T-helper 2 cell (primary cell): ENCODE measurements around the gene TRIM7.

Experiments used
- DNase-seq, 5 experiments: peaks; one replicate each; pipeline versions ENCODE4 v3.0.0 to v3.0.0-alpha.2; 2012 to 2022

Gene TRIM7

GRCh38 chr5:181171782-181172181 is 33.2 kb downstream of the TRIM7 start:
- no peak for DNase-seq

GRCh38 chr5:181170996-181171395 is 34.0 kb downstream of the TRIM7 start:
- no peak for DNase-seq

DNA sequence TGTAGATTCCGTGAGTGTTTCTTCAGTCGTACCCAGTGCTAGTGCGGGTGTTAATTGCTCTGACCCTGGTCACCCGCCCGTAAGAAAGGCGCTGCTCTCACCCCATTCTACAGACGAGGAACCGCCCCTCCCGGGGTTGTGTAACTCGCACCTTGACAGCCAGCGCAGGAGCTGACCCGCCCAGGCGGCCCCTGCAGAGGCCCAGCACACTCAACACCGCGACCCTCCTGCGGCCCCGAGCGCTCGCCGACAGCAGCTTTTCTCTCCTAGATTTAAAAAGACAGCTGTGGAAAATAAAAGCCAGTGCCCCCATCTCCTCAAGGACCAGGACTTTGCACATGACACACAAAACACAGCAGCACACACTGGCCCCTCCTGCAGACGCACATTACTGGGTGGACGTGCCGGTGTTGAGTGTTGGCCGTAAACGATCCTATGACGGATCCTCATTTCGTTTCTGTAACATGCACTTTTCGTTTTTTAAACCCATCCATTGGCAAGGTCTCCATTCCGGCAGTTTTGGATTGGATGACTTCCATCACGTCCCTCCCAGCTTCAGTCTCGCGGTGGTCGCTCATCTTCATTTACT is 34.7 kb downstream of the TRIM7 start:
- no peak for DNase-seq

GRCh38 chr5:181169459-181170236 is 35.3 kb downstream of the TRIM7 start:
- peak in 4 of 5 experiments; percentile 57 to 77 (median 62) for DNase-seq

DNA sequence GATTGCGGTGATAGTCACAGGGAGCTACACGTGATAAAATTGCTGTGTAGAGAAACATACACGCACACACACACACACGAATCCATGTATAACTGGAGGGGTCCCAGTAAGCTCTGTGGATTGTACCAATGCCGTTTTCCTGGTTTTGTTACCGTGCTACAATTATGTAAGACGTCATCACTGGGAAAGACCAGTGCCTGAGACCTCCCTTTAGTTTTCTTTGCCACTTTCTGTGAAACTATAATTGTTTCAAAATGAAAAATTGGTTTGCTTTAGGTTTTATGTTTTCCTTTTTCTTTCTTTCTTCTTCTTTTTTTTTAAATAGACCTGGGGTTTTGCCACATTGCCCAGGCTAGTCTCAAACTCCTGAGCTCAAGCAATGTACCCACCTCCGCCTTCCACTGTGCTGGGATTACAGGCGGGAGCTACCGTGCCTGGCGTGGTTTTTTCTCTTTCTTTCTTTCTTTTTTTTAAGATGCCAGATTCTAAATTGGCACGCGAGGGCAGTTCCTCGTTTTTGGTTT is 36.3 kb downstream of the TRIM7 start:
- no peak for DNase-seq

- DNase-seq: peak in 1 of 5 experiments; percentile 37
Observed at GRCh38 chr5:181167814-181168488, 37.0 kb downstream of the TRIM7 start.

DNA sequence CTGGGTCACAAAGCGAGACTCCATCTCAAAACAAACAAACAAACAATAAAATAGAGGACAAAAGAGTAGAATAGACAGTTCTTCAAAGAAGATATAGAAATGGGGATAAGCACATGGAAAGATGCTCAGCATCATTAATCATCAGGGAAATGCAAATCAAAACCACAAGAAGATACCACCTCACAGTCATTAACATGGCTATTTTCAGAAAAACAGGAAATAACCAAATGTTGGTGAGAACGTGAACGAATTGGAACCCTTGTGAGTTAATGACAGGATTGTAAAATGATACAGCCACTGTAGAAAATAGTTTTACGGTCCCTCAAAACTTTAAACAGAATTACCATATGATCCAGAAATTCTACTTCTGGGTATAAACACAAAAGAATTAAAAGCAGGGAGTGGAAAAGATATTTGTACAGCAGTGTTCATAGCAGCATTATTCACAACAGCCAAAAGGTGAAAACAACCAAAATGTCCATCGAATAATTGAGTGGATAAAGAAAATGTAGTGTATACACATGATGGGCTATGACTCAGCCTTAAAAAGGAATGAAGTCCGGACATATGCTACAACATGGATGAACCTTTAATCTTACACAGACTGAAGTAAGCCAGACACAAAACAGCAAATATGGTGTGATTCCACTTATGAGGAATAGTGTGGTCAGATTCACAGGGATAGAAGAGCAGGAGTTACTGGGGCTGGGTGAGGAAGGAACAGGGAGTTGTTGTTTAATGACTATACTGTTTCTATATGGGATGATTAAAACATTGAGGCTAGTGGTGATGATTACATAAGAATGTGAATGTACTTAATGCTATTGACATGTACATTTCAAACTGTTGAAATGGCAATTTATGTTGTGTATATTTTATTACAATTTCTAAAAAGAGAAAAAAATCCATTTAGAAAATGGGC is 37.9 kb downstream of the TRIM7 start:
- DNase-seq: no peak

DNA sequence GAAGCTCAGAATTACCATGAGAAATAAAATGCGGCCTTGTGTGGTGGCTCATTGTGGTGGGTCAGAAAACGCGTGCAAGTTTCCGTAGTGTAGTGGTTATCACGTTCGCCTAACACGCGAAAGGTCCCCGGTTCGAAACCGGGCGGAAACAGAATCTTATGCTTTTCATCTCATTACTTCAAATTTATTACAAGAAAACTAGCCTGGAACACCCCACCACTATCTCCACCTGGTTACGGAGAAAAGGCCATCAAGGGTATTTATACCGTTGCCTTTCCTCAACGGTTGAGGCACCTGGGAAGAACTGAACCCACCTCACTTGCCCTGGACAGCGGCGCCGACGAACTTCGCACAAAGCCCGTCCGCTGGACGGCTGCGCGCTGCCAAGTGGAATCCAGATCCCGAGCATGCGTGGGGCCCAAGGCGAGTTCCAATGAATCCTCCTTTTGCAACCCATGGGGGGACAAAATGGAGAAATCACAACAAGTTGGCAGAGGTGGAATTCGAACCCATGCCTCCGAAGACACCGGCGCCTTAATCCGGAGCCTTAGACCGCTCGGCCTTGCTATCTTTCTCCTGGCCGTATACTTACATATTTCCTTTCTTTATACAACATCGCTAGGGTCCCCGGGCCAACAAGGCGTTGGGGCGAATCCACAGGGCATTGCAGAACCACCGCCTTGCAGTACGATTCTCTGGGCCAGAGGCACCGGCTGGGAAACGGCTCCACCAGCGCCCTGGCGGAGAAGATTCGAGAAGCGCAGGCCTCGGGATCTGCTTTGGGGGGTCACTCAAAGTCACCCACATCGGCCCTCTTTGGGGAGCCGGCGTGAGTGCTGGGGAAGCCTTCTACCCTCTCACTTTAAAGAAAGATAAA is 40.7 kb downstream of the TRIM7 start:
- no peak for DNase-seq

DNA sequence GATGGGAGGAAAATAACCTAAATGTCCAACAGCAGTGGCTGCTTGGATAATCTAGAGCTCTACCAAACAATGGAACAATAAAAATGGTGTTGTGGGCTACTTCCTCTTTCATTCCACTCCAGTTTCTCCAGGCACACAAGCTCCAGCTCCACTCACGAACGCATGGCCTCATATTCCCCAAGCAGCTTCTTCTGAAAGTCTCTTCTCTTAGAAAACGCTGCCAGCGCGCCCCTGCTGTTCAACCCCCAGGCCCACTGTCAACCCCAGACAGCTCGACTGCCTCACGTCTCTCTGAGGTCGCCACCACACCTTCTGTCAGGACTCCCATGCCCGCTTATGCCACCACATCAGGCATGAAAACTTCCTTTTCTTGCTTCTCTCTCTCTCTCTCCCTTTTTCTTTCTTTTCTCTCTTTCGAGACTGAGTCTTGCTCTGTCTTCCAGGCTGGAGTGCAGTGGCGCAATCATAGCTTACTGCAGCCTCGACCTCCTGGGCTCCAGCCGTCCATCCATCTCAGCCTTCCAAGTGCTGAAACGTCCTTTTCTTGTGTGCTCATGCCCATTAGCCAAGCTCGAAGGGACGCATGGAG is 41.4 kb downstream of the TRIM7 start:
- DNase-seq: no peak

GRCh38 chr5:181161534-181162175 is 43.3 kb downstream of the TRIM7 start:
- DNase-seq: no peak

DNA sequence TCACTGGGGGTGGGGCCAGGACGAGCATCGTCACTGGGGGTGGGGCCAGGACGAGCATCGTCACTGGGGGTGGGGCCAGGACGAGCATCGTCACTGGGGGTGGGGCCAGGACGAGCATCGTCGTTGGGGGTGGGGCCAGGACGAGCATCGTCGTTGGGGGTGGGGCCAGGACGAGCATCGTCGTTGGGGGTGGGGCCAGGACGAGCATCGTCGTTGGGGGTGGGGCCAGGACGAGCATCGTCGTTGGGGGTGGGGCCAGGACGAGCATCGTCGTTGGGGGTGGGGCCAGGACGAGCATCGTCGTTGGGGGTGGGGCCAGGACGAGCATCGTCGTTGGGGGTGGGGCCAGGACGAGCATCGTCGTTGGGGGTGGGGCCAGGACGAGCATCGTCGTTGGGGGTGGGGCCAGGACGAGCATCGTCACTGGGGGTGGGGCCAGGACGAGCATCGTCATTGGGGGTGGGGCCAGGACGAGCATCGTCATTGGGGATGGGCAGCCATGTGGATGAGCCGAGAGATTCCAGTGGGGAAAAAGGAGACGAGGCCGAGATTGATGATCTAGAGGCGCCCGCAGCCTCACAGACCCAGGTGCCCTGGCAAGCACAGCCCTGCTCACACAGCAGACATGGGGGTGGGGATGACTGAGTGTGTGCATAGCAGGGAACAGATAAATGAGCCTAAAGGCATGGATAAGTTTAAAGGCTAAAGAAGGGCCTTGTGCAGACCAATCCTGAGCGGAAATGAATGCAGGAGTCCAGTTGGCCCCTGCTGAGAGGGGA is 44.1 kb downstream of the TRIM7 start:
- DNase-seq: peak in 4 of 5 experiments; percentile 32 to 58 (median 50)

DNA sequence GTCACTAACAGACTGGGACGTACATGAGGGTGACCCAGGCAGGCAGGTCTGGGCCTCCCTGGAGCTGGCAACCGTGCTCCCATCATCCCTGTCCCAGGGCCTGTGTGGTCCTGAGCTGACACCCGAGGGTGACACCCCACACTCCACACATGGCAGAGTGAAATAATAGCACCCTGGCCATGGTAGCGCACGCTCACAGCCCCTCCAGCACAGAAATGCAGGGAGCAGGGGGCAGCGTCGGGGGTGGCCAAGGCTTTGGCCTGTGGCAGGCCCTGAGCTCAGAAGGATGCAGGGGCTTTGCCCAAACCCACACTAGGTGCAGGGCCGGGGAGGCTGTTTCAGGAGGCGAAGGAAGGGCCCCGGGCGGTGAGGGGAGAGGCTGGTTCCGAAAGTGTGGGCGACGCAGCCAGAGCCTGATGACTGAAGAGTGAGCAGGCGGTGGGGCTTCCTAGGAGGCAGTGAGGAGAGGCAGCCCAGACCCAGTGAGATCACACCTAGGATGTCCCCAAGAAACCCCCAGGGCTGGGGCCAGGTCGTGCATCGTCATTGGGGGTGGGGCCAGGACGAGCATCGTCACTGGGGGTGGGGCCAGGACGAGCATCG is 44.7 kb downstream of the TRIM7 start:
- peak; percentile 62 to 90 (median 75) for DNase-seq

GRCh38 chr5:181159286-181160151 is 45.5 kb downstream of the TRIM7 start:
- peak; percentile 79 to 92 (median 84) for DNase-seq

DNA sequence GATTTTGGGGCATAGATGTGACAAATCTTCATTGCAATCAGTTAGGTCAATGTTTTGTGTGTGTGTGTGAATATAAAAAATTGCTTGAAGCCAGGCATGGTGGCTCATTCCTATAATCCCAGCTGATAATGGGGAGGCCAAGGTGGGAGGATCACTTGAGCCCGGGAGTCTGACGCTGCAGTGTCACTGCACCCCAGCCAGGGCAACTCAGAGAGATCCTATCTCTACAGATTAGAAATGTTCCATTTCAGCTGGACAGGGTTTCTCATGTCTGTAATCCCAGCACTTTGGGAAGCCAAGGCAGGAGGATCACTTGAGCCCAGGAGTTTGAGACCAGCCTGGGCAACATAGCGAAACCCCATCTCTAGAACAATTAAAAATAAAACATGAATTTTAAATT is 46.1 kb downstream of the TRIM7 start:
- no peak for DNase-seq

DNA sequence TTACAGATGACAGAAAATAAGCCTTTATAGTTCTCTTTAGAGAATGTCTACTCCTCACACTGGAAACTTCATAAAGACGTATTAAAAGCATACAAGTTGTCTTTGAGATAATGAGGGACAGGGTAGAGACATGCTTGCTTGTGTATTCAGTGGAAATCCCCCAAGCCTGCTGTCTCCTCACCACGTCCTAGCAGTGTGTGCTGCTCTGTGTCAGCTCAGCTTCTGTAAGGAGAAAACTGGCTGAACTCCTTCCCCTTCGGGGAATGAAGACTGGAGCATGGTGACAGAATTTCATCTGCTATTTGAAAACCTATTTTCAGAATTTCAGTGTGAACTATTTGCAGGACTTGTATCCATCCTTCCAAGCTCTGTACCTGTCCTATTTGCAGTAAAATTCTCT is 48.2 kb downstream of the TRIM7 start:
- no peak for DNase-seq

DNA sequence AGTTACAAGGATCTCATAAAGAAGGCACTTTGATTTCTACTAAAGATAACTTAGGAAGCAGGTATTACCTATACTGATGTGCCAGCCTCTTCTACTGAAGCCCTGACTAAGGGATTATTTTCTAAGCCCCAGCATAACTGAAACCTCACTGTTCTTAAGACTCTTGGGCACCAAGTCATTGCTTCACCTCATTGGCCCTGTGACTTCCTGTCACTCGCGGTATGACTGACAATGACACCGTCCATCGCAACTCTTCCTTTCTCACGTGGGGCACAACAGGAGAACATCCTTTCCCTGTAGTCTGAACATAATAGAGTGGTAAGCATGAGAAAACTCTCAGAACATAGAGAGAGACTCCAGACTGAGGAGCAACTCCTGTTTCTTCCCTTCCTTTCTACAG is 51.2 kb downstream of the TRIM7 start:
- peak in 1 of 5 experiments; percentile 71 for DNase-seq

- DNase-seq: no peak
Observed at GRCh38 chr5:181152406-181152805, 52.6 kb downstream of the TRIM7 start.

DNA sequence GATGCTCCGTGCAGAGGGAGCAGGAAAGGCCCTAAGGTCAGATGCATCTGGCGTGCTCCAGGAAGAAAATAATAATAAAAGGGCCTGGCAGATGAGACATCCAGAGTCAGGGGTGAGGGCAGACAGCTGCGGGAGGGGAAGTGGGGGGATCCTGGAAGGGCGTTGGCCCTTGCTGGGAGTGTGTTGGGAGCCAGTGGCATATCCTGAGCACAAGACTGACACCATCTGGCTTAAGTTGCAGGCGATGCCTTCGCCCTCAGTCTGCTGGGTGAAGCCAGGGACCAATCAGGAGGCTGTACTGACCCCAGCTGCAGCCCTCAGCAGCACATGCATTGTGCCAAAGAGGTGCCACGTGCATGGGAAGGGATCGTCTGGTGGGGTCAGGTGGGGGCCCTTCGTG is 53.9 kb downstream of the TRIM7 start:
- no peak for DNase-seq
